SKM-1 treated with dmso at 0.1 percent for 144 hours (cell line): Measurements from ENCODE around the gene FKBP14.
A peak's percentile ranks its signal among the peaks of the same experiment; 100 is the strongest.

Experiments
- DNase-seq: peaks from one replicate; lab custom pipeline; 2025; ENCODE audit not compliant: unreplicated experiment; lab: John Stamatoyannopoulos, UW

FKBP14 gene

GRCh38 chr7:29991937-29992336 is 34.6 kb downstream of the FKBP14 start:
- DNase-seq = no peak

- DNase-seq = no peak
These were observed 35.6 kb downstream of the FKBP14 start for GRCh38 chr7:29990931-29991330.

- peak; percentile 9 for DNase-seq
These were observed 37.1 kb downstream of the FKBP14 start, which contains the start of gene SCRN1 for GRCh38 chr7:29989257-29989995. Gene SCRN1, minus strand, starts transcription at chr7:29989801. Its CDS starts 20,734 bp downstream, at chr7:29969067.

GRCh38 chr7:29988424-29989256 is 37.9 kb downstream of the FKBP14 start:
- DNase-seq = peak; percentile 21

- peak; percentile 51 for DNase-seq
These were observed 38.6 kb downstream of the FKBP14 start for GRCh38 chr7:29987811-29988317.

- DNase-seq = no peak
These were observed 39.4 kb downstream of the FKBP14 start for GRCh38 chr7:29987083-29987482.

GRCh38 chr7:29980151-29980550 is 46.4 kb downstream of the FKBP14 start:
- DNase-seq = no peak

- no peak for DNase-seq
These were observed 48.4 kb downstream of the FKBP14 start for GRCh38 chr7:29977886-29978651.

GRCh38 chr7:29976673-29977415 is 49.7 kb downstream of the FKBP14 start:
- no peak for DNase-seq

GRCh38 chr7:29976266-29976665 is 50.2 kb downstream of the FKBP14 start:
- no peak for DNase-seq

- no peak for DNase-seq
These were observed 50.9 kb downstream of the FKBP14 start for GRCh38 chr7:29975561-29975960.

- no peak for DNase-seq
These were observed 52.2 kb downstream of the FKBP14 start for GRCh38 chr7:29974286-29974685.

- no peak for DNase-seq
These were observed 54.2 kb downstream of the FKBP14 start for GRCh38 chr7:29972315-29972669.

GRCh38 chr7:29971566-29972314 is 54.8 kb downstream of the FKBP14 start:
- no peak for DNase-seq

GRCh38 chr7:29970158-29970557 is 56.3 kb downstream of the FKBP14 start:
- DNase-seq = no peak

GRCh38 chr7:29969738-29970137 is 56.8 kb downstream of the FKBP14 start:
- no peak for DNase-seq

GRCh38 chr7:29968683-29969395 is 57.7 kb downstream of the FKBP14 start:
- DNase-seq = no peak

- no peak for DNase-seq
These were observed 61.5 kb downstream of the FKBP14 start for GRCh38 chr7:29965030-29965429.

GRCh38 chr7:29962035-29962434 is 64.5 kb downstream of the FKBP14 start:
- DNase-seq = no peak
